PFSK-1 (cell line): ENCODE results near the gene CHRNA1.

Experiments used
- FOXP2 ChIP-seq: optimal IDR thresholded peaks from 2 replicates; pipeline ENCODE3; 2011; ENCODE audit warnings: borderline replicate concordance, control low read depth, inconsistent platforms; ENCODE audit not compliant: insufficient read depth; ENCODE audit errors: extremely low read length, extremely low read depth
- POLR2AphosphoS5 ChIP-seq: IDR thresholded peaks from 2 replicates; pipeline ENCODE4 v1.6.1; 2012; ENCODE audit warnings: low read depth, mild to moderate bottlenecking, control low read depth, low read length, moderate library complexity
- SIN3A ChIP-seq: IDR thresholded peaks from 2 replicates; pipeline ENCODE4 v1.6.1; 2012; ENCODE audit warnings: mild to moderate bottlenecking, low read length, moderate library complexity, borderline replicate concordance; ENCODE audit not compliant: insufficient read depth
- TAF1 ChIP-seq: IDR thresholded peaks from 2 replicates; pipeline ENCODE4 v1.6.1; 2012; ENCODE audit warnings: low read length, control low read depth, borderline replicate concordance; ENCODE audit not compliant: insufficient read depth
- TF ChIP-seq, protein P1 (sequence below), 2 experiments: IDR thresholded peaks; 2 replicates each; pipeline versions ENCODE4 v1.6.1 to v1.8.0; 2011 to 2012; ENCODE audit warnings: low read depth in 2 of 2, low read length in 2 of 2, control low read depth in 1 of 2, inconsistent platforms in 1 of 2, mild to moderate bottlenecking in 1 of 2, moderate library complexity in 1 of 2; ENCODE audit not compliant: insufficient read depth in 1 of 2

CHRNA1 gene

DNA sequence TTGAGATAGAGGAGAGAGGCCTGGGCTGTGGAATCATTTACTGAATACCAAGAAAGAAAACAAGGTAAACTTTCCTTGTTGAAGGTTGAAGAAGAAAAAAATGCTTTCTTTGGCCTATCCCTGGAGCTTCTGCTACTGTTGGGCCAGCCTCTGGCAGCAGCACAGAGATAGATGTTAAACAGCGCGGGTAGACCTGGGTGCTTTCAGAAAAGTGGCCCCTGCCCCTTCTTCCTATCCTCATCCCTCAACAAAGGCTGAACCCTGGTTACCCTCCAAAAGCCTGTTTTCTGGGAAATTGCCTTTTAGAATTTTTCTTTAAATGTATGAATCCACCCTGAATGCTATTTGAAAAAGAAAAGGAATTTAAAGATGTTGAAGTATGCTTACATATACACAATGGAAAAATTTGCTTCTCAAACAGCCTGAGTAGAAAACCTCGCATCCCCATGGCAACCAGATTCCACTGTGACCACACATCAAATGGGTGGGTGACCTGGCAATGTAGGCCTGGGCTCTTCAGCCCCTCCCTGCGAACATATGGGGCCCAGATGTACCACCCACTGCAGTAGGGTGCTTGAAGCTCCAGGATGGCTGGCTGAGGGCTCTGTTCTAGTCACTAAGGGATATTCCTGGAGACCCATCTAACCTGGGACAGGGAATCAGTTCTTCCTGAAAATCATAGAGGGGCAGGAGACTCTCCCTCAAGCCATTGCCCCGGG, 23.4 kb upstream of the CHRNA1 start:
- TF ChIP-seq, protein P1, sequence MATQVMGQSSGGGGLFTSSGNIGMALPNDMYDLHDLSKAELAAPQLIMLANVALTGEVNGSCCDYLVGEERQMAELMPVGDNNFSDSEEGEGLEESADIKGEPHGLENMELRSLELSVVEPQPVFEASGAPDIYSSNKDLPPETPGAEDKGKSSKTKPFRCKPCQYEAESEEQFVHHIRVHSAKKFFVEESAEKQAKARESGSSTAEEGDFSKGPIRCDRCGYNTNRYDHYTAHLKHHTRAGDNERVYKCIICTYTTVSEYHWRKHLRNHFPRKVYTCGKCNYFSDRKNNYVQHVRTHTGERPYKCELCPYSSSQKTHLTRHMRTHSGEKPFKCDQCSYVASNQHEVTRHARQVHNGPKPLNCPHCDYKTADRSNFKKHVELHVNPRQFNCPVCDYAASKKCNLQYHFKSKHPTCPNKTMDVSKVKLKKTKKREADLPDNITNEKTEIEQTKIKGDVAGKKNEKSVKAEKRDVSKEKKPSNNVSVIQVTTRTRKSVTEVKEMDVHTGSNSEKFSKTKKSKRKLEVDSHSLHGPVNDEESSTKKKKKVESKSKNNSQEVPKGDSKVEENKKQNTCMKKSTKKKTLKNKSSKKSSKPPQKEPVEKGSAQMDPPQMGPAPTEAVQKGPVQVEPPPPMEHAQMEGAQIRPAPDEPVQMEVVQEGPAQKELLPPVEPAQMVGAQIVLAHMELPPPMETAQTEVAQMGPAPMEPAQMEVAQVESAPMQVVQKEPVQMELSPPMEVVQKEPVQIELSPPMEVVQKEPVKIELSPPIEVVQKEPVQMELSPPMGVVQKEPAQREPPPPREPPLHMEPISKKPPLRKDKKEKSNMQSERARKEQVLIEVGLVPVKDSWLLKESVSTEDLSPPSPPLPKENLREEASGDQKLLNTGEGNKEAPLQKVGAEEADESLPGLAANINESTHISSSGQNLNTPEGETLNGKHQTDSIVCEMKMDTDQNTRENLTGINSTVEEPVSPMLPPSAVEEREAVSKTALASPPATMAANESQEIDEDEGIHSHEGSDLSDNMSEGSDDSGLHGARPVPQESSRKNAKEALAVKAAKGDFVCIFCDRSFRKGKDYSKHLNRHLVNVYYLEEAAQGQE (IDR thresholded peaks at IDR 0.05; ENCODE audit: insufficient read depth in 1 of 2, low read depth in 2 of 2, low read length in 2 of 2), result no peak

DNA sequence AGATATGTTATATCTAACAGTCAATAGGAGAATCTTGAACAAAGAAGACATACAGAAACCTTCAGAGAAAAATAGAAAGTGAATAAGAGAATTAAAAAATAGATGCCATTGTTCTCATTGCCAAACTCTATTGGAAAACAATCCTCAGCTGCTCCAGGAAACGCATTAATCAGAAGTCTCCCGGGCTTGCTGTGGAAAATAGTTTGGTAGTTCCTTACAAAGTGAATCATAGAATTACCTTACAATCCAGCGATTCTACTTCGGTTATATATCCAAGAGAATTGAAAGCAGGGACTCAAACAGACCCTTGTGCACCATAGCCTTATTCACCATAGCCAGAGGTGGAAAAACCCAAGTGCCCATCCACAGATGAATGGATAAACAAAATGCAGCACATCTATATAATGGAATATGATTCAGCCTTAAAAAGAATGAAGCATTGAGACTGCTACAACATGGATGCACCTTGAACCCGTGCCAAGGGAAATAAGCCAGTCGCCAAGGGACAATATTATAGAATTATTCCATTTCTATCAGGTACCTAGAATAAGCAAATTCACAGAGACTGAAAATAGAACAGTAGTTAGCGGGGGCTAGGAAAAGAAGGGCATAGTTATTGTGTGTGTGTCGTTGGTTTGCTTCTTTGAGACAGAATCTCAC, 21.9 kb upstream of the CHRNA1 start:
- TF ChIP-seq, protein P1 (IDR thresholded peaks at IDR 0.05; ENCODE audit: insufficient read depth in 1 of 2, low read depth in 2 of 2, low read length in 2 of 2), result no peak
- no peak for TF ChIP-seq POLR2AphosphoS5
- TF ChIP-seq SIN3A, result no peak
- no peak for TF ChIP-seq FOXP2
- no peak for TF ChIP-seq TAF1

DNA sequence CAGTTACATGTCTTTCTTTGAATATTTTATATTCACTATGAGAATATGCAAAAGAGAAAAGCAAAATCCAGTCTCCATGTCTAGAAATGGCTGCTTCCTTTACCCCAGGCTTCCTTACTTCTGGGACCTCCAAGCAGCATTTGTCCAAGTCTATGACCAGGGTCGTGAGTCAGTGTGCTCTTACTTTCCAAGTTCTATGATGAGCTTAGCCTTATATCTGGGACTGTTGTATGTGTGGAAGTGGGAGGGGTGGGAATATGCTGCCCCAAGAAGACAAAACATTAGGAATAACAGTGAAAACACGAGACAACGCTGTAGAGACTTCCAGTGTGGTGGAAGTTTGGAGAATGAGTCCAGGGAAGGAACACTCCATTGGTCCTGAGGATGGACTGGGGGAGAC, 21.2 kb upstream of the CHRNA1 start:
- TF ChIP-seq FOXP2 (no peak), TAF1 (no peak), SIN3A (no peak), POLR2AphosphoS5 (no peak)
- TF ChIP-seq, protein P1 (IDR thresholded peaks at IDR 0.05; ENCODE audit: insufficient read depth in 1 of 2, low read depth in 2 of 2, low read length in 2 of 2), result no peak

DNA sequence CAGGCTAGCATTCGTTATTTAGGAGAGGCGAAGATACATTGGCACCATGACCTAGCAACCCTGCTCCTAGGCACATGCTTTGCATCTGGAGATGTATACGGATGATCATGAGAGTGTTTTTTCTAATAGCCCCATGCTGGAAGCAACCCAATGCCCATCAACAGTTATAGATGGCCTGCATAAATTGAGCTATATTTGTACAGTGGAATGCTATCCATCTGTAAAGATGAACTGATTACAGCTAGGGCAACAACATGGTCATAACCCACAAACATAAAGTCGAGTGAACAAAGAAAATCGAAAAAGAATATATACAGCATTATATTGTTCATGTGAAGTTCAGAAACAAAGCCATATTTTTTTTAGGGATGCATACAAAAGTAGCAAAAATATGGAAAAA, 20.6 kb upstream of the CHRNA1 start:
- TF ChIP-seq SIN3A (no peak), TAF1 (no peak), POLR2AphosphoS5 (no peak), FOXP2 (no peak)
- TF ChIP-seq, protein P1 (IDR thresholded peaks at IDR 0.05; ENCODE audit: insufficient read depth in 1 of 2, low read depth in 2 of 2, low read length in 2 of 2), result no peak

DNA sequence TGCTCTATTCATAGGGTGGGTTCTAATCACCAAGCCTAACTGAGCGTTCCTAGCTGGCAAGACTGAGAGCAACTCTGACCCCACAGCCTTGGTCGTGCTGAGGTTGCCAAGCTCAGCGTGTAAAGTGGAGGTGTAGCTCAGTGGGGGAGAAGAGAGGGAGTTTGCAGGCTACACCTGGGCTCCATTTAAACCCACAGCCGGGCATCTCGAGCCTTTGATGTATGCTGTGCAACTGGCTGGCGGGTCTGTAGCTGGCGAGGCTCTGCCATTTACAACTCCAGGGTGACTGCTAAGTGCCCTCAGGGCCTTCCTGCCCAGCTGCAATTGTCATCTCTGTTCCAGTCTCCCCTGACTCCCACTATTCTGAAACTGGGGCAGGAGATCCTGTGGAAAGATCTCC, 20.0 kb upstream of the CHRNA1 start:
- TF ChIP-seq SIN3A (no peak), TAF1 (no peak), POLR2AphosphoS5 (no peak), FOXP2 (no peak)
- TF ChIP-seq, protein P1 (IDR thresholded peaks at IDR 0.05; ENCODE audit: insufficient read depth in 1 of 2, low read depth in 2 of 2, low read length in 2 of 2), result no peak
